Measurements from ENCODE around the gene FRY. TPM values are rescaled to one million over a fixed set of nuclear protein-coding genes. Genes with fewer than 3 reads are reported as not detected.

FRY gene
- total and polyA plus RNA-seq, 2 of the 13 experiments (the other 11 are each of a cell fraction or from before 2014, with no cell fraction given), result 8.2 to 13.1 TPM

DNA sequence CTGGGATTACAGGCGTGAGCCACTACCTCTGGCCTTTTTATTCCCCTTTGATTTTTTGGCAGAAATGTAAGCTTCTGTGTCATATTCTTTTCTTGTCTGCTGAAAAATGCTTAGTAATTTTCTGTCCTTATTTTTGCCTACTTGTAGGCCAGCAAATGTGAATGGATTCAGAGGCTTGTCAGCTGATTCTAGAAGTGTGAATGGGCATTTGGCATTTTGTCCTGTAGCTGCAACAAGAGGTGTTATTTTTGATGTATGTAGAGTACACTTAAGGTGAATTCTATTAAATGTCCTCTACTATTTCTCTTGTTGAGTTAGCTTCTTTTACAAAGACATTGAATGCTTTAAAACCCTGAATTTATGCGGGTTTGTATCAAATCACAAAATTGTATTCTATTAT lies 50.0 kb downstream of the FRY start:
- DNase-seq (ENCODE audit: low spot score), result no peak
- FAIRE-seq, result no peak
- POLR2A ChIA-PET, result no interaction called here
- no peaks in the 10 kb centered on the region for H4K20me1 ChIP-seq (ENCODE audit: insufficient read depth, low read length)
- 100% methylated on average over 2 of the region's 2 CpGs for WGBS (ENCODE audit: low lambda C conversion rate)
- H3K9ac ChIP-seq (ENCODE audit: insufficient read depth, low read depth, low read length), result no peak overlapping the region
- in situ Hi-C loops (cut with HindIII; ENCODE audit: extremely low pct_ligation_motif_present, low pct_unique_long_range_greater_than_20kb), result no loop called here
- no peaks in the 10 kb centered on the region for H3K9me3 ChIP-seq (ENCODE audit: low read length)
- no peak for ATAC-seq
- no peaks in the 10 kb centered on the region for H3K27me3 ChIP-seq (ENCODE audit: control insufficient read depth in 1 of 2, insufficient read depth in 2 of 2, low read length in 2 of 2)
- peaks cover 3 to 14% of the 10 kb centered on the region in 2 experiments; a peak in 2 of 5 replicates for H3K36me3 ChIP-seq (replicated peaks in 1 of 2; ENCODE audit: control insufficient read depth in 1 of 2, insufficient read depth in 2 of 2, low read length in 2 of 2)
- CTCF ChIA-PET (ENCODE audit: low intra/inter-chr PET ratio, low total read pairs), result no interaction called here
- no peak overlapping the region for H3K4me3 ChIP-seq (replicated peaks in 1 of 3; ENCODE audit: insufficient read depth in 1 of 3, low read depth in 2 of 3, low read length in 3 of 3)
- BruUV-seq (replicated peaks), result no TSS peak
- no peak overlapping the region for H3K4me2 ChIP-seq (ENCODE audit: low read depth, low read length)
- TF ChIP-seq SOX6 (IDR thresholded peaks at IDR 0.05), result no peak
- TF ChIP-seq SOX6 (CRISPR knock-in tag; IDR thresholded peaks at IDR 0.05), result no peak
- TF ChIP-seq ZKSCAN1 (IDR thresholded peaks at IDR 0.05; ENCODE audit: low read length), result no peak
- no peak for TF ChIP-seq HNRNPUL1 (IDR thresholded peaks at IDR 0.05; ENCODE audit: low read depth, low read length)
- TF ChIP-seq ZNF850 (CRISPR knock-in tag; conservative IDR thresholded peaks at IDR 0.05), result no peak
- TF ChIP-seq ZNF75D (CRISPR knock-in tag; IDR thresholded peaks at IDR 0.05; ENCODE audit: borderline replicate concordance), result no peak
- TF ChIP-seq LBX2 (CRISPR knock-in tag; IDR thresholded peaks at IDR 0.05; ENCODE audit: borderline replicate concordance), result no peak
- no peak for TF ChIP-seq ZNF772 (CRISPR knock-in tag; IDR thresholded peaks at IDR 0.05)
- TF ChIP-seq FOXP1 (IDR thresholded peaks at IDR 0.05), result no peak
- TF ChIP-seq FOXP1 (CRISPR knock-in tag; IDR thresholded peaks at IDR 0.05), result no peak
- TF ChIP-seq RFX5 (IDR thresholded peaks at IDR 0.05; ENCODE audit: low read depth, low read length), result no peak
- TF ChIP-seq TBX3 (IDR thresholded peaks at IDR 0.05; ENCODE audit: borderline replicate concordance), result no peak
- TF ChIP-seq GTF3A (CRISPR knock-in tag; conservative IDR thresholded peaks at IDR 0.05), result no peak
- no peak for TF ChIP-seq TEF (CRISPR knock-in tag; IDR thresholded peaks at IDR 0.05)
- no peak for TF ChIP-seq ATF7 (IDR thresholded peaks at IDR 0.05)
- TF ChIP-seq ATF7 (CRISPR knock-in tag; IDR thresholded peaks at IDR 0.05), result no peak
- no peak for TF ChIP-seq REXO4 (CRISPR knock-in tag; IDR thresholded peaks at IDR 0.05; ENCODE audit: borderline replicate concordance)
- TF ChIP-seq CBFB (CRISPR knock-in tag; IDR thresholded peaks at IDR 0.05), result no peak
- TF ChIP-seq RBFOX2 (IDR thresholded peaks at IDR 0.05; ENCODE audit: low read depth, low read length), result no peak
- no peak for TF ChIP-seq ZBTB25 (CRISPR knock-in tag; IDR thresholded peaks at IDR 0.05)
- H3K79me2 ChIP-seq (ENCODE audit: insufficient read depth, low read length), result no peaks in the 10 kb centered on the region
- H3K27ac ChIP-seq (ENCODE audit: extremely low read length, insufficient read depth, low read length), result no peak overlapping the region
- intact Hi-C loops (cut with micrococcal nuclease; ENCODE audit: unreplicated experiment), result loop anchor here (5.0 kb wide), 1 partner anchor 61 kb away; no protein-coding TSS in a partner anchor
- peaks cover 88% of the 10 kb centered on the region for H3K4me1 ChIP-seq (ENCODE audit: insufficient read depth, low read length)
- no peak overlapping the region for H2AFZ ChIP-seq (ENCODE audit: low read length)

Data from HepG2 (cell line).